Kidney capillary endothelial cell (primary cell): ENCODE measurements around the gene OR4F6.

ENCODE experiments used
- DNase-seq: peaks from one replicate; pipeline ENCODE4 v3.0.0-alpha.2; 2018; ENCODE audit warnings: low spot score

The OR4F6 gene

GRCh38 chr15:101804941-101805340, 1.6 kb downstream of the OR4F6 start:
- DNase-seq, result no peak

- DNase-seq, result no peak
Measured at GRCh38 chr15:101805605-101806345, 2.5 kb downstream of the OR4F6 start.

DNA sequence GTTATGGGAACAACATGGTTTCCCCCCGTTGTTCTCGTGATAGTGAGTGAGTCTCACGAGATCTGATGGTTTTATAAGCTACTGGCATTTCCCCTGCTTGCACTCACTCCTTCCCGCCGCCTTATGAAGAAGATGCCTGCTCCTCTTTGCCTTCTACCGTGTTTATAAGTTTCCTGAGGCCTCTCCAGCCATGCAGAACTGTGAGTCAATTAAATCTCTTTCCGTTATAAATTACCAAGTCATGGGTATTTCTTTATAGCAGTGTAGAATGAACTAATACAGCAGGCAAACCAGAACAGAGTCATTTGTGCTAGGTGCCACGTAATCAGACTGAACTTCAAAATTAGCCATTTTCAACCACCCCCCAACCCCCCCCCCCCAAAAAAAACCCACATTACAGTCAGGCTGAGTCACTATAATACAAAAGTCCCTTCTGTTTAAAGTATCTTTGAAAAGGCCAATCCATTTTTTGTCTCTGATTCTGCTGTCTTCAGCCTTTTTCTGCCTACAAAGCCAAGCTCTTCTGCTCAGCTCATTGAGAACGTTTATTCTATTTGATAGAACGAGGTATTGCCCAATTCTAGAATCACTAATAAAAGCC, 4.1 kb downstream of the OR4F6 start:
- no peak for DNase-seq

DNA sequence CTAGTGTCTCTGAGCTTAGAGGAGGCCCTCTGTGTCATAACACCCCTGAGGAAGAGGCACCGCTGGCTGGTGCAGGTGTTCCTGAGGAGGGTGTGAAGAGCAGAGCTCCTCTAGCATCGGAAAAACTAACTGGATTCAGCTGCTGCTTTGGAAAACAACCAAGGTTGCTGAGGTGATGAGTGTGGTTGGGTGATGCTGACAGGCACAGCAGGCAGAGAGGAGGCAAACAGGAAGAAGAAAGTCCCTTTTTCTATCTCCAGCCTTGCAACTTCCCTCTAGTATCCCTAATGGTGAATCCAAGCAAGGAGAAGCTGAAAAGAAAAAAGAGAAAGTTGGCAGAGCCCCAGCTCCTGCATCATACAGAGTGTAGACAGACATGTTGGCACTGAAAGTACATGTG, 4.9 kb downstream of the OR4F6 start:
- no peak for DNase-seq

GRCh38 chr15:101810456-101810855, 7.1 kb downstream of the OR4F6 start:
- no peak for DNase-seq

DNA sequence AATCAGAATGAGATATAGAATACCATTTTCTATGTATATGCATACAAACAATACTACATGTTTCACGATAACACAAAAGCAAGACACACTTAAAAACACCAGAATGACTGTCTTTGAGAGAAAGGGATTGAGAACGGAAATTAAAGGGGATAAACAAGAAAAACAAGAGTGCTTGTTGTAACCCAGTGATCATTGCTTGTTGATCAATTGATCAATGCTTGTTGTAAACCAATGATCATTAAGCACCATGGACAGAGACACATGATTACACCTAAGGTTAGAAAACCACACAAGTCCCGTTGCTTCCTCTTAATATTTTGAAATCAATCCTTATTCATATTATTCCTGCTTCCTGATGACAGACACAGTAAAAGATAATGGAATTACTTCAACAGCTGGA, 7.6 kb downstream of the OR4F6 start:
- no peak for DNase-seq

DNA sequence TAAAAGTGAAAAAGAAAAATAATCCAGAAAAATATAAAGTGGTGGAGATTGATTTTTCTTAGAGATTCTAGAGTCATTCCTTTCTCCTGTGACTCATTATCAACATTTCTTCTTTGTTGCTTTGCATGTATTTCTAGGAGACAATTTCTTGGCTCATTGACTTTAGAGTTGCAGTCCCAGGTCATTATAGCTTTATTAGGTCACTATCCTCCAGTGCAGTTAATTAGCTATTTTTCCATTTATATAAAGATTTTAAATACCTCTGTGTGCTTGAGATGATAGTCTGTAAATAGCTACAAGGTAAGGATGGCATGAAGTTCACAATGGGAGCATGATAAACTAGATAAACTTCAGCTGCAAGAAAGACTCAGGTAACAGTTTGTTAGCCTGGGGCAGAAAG, 8.6 kb downstream of the OR4F6 start, which contains the start of gene OR4F15:
Gene OR4F15 (plus strand): TSS at position 301 of the 400 bp plus-strand sequence. CDS start 5,985 bp downstream, outside the sequence.
- no peak for DNase-seq

DNA sequence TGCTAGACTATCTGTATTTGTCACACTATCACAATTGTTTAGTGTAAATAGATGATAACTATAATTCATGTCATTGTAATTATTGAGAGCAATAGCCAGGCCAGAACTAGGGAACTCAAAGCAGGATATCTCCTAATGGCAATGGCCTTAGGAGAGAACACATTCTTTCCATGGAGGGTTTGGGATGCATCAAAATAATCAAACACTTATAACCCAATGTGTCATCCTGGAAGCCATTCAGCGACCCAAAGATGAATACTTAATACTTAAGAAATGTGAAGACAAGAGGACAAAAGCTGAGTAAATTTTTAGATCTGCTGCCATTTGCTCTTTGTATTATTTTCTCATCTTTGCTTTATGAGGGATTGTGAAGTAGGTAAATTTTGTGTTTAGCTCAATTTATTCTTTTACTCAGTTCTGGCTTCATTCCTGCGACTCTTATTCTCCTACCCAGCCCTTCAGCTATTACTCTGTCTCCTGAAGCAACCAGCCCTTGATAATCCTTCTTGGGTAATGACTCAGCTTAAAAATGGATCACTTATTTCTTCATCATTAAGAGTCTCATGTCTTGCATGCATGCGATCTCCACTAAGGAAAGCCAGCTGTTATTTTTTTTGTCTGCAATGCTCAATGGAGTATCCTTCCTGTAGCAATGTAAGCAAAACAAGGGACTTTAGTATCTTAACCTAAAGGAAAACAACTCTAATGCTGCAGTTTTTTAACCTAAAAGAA, 10.7 kb downstream of the OR4F6 start:
- DNase-seq, result no peak

DNA sequence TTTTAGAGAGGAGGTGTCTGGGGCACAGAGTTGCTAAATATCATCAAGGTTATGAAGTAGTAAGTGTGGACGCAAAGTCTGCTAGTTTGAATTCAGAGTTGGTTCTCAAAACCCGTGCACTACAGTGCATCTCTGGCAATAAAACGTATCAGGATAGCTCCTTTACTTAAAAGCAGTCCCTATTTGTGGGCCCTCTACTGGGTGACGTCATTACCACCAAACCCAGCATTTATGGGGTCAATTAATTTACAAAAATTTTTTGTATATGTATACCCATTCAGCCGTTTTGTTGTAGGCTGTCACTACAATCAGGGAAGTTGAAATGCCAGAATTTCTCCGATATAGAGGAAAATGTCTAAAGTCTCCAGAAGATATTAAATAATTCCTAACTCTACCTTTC, 17.5 kb downstream of the OR4F6 start:
- DNase-seq, result no peak

DNA sequence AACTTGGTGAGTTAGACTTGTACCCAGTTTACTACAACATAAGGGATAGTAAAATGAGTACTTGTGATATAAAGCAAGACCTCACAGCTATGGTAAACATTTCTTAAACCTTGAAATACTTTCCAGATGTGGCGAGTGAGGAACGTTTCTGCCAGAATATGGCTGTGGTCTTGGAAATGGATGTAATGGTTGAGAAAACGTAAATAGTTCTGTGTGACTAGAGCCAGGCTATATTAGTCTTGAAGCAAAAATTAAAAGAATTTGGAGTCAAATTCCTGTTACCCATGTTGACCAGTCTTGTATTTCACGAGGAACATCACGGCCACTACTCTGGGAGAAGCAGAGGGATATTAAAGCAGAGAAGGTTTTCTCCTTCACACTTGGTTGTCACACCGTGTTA, 23.9 kb downstream of the OR4F6 start:
- DNase-seq, result no peak

DNA sequence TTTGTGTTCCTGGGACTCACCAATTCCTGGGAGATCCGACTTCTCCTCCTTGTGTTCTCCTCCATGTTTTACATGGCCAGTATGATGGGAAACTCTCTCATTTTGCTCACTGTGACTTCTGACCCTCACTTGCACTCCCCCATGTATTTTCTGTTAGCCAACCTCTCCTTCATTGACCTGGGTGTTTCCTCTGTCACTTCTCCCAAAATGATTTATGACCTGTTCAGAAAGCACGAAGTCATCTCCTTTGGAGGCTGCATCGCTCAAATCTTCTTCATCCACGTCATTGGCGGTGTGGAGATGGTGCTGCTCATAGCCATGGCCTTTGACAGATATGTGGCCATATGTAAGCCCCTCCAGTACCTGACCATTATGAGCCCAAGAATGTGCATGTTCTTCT, 25.5 kb downstream of the OR4F6 start:
- DNase-seq, result no peak

DNA sequence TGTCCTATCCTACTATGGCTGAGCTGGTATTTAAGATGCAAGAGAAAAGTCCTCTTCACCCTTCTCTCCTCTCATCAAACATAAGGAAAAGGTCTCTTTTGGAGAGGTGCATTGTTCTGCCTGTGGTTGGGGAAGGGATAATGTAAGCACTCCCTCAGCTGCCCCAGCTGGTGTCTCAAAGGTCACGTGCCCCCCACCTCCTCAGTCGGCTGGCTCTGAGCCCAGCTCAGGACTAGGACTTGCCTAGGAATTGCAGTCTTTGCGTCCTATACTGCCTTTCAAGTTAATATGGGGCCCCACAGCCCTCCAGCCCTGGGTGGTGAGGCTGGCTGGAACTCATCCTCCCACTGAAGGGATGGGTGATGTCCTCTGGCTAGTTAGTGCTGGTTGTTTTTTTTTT, 38.3 kb downstream of the OR4F6 start:
- no peak for DNase-seq

DNA sequence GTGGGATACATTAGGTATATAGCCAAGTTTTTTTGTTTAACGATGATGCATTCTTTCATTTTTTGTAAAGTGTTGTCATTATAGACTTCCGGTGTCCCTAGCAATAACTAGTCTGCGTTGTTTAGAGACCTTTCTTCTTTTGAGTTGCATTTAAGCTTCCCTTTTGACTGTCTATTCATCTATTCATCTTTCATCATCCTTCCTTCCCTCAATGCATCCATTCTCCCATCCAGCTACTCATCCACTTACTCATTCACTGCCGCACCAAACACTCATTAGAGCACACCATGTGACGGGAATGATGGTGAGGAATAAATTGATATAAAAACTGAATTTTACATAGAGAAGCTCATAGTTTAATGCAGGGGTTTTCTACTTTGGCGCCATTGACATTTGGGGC, 41.6 kb downstream of the OR4F6 start:
- DNase-seq, result no peak

GRCh38 chr15:101852356-101852755, 49.0 kb downstream of the OR4F6 start:
- DNase-seq, result no peak
